ENCODE data around the gene ACBD4.
A peak's percentile ranks its signal among the peaks of the same experiment; 100 is the strongest.

ACBD4 gene

GRCh38 chr17:45144199-45145034, 8.9 kb downstream of the ACBD4 start:
- peak; percentile 72 to 77 for DNase-seq
- TF ChIP-seq GATA1 (IDR thresholded peaks at IDR 0.05; ENCODE audit: low read depth, low read length) = no peak
- TF ChIP-seq POLR2A (IDR thresholded peaks at IDR 0.05; ENCODE audit: low read length) = no peak

- no peak for TF ChIP-seq POLR2A (IDR thresholded peaks at IDR 0.05; ENCODE audit: low read length)
- TF ChIP-seq GATA1 (IDR thresholded peaks at IDR 0.05; ENCODE audit: low read depth, low read length) = no peak
- peak in 1 of 2 experiments; percentile 35 for DNase-seq
These were observed 9.5 kb downstream of the ACBD4 start for GRCh38 chr17:45145035-45145389.

GRCh38 chr17:45146166-45146565, 10.7 kb downstream of the ACBD4 start:
- TF ChIP-seq POLR2A (IDR thresholded peaks at IDR 0.05; ENCODE audit: low read length) (no peak), GATA1 (IDR thresholded peaks at IDR 0.05; ENCODE audit: low read depth, low read length) (no peak)
- no peak for DNase-seq

DNA sequence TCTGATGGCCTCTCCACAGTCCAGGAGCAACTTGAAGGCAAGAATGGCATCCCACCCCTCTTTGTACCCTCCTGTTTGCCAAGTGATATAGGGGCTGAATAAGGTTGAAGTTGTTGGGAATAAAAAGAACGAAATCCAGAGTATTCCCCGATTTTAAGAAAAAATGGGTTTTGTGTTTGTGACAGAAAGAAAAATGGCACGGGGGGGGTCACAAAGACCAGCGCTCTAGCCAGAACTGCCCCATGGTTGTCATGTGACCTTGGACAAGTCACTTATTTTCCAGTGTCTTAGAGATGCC, 11.1 kb downstream of the ACBD4 start:
- TF ChIP-seq POLR2A (IDR thresholded peaks at IDR 0.05; ENCODE audit: low read length) (no peak), GATA1 (IDR thresholded peaks at IDR 0.05; ENCODE audit: low read depth, low read length) (no peak)

DNA sequence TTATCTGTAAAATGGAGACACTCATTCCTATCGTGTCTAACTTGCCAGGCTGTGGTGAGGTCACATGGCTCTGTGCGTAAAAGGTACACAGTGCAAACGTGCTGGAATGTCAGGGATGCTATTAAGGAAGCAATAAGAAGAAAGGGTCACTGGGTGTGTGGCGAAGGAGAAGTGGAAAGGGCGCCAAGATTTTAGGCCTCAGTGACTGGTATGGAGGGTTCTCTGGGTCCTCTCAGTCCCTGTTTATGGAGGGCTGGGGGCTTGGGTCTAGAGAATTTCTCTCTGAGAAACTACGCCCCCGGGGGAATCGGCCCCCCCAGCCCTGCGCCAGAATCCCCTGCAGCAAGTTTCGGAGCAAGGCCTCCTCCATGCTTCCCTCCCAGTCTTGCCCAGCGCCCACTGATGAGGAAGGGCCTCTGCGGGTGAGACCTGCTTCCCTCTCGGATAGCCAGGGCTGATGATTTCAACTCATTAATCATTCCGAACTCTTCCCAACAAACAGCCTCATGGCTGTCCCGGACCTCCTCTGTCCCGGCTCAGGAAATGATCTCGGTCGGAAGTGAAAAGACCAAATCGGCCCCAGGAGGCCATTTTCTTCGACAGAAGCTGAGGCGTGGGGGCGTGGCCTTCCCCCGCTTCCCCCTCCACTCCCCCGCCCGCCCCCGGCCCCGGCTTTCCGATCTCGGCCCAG, 11.5 kb downstream of the ACBD4 start:
- DNase-seq = peak; percentile 91 to 92
- peak; percentile 64 for TF ChIP-seq POLR2A (IDR thresholded peaks at IDR 0.05; ENCODE audit: low read length)
- TF ChIP-seq GATA1 (IDR thresholded peaks at IDR 0.05; ENCODE audit: low read depth, low read length) = no peak

More for the DNA sequence above, 11.1 kb downstream of the ACBD4 start:
- DNase-seq = no peak

DNA sequence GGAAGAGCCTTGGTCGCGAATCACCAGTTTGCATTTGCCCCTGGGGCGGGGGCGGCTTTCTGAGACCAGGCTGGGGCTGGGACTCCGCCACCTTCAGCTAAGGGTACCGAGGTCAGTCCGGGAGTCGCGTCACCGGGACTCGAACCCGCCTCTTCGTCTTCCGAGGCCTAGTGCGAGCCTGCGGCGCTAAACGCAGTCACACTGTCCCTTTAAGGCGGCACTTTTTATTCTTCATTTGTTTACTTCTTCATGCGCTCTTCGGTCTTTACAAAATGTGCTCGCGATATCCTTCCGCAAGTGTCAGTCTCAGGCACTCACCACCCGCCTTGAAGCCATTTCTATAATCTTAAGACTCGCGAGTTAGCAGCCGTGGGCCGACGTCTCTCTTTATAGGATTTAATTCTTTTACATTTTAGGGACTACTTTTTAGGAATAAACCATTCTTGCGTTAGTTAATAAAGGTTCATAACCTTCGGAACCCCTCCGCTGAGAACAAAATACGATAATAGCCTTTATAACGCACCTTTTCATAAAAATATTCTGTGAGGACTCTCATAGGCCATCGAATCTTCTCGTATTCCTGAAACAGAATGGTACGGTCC, 12.2 kb downstream of the ACBD4 start:
- TF ChIP-seq POLR2A (IDR thresholded peaks at IDR 0.05; ENCODE audit: low read length) (no peak), GATA1 (IDR thresholded peaks at IDR 0.05; ENCODE audit: low read depth, low read length) (no peak)
- DNase-seq = peak; percentile 97

GRCh38 chr17:45148183-45149036, 12.9 kb downstream of the ACBD4 start, which contains the start of gene HEXIM1:
Gene HEXIM1, plus strand, starts transcription at chr17:45148475. Its CDS starts 716 bp downstream, at chr17:45149191.
- DNase-seq = peak; percentile 100
- TF ChIP-seq GATA1 (IDR thresholded peaks at IDR 0.05; ENCODE audit: low read depth, low read length) (no peak), POLR2A (IDR thresholded peaks at IDR 0.05; ENCODE audit: low read length) (peak; percentile 99)

GRCh38 chr17:45149037-45149668, 13.7 kb downstream of the ACBD4 start:
- no peak for TF ChIP-seq GATA1 (IDR thresholded peaks at IDR 0.05; ENCODE audit: low read depth, low read length)
- TF ChIP-seq POLR2A (IDR thresholded peaks at IDR 0.05; ENCODE audit: low read length) = no peak
- peak; percentile 85 to 90 for DNase-seq

- no peak for TF ChIP-seq GATA1 (IDR thresholded peaks at IDR 0.05; ENCODE audit: low read depth, low read length)
- TF ChIP-seq POLR2A (IDR thresholded peaks at IDR 0.05; ENCODE audit: low read length) = peak; percentile 41
- peak; percentile 78 to 84 for DNase-seq
These were observed 14.5 kb downstream of the ACBD4 start for GRCh38 chr17:45149669-45150664.

DNA sequence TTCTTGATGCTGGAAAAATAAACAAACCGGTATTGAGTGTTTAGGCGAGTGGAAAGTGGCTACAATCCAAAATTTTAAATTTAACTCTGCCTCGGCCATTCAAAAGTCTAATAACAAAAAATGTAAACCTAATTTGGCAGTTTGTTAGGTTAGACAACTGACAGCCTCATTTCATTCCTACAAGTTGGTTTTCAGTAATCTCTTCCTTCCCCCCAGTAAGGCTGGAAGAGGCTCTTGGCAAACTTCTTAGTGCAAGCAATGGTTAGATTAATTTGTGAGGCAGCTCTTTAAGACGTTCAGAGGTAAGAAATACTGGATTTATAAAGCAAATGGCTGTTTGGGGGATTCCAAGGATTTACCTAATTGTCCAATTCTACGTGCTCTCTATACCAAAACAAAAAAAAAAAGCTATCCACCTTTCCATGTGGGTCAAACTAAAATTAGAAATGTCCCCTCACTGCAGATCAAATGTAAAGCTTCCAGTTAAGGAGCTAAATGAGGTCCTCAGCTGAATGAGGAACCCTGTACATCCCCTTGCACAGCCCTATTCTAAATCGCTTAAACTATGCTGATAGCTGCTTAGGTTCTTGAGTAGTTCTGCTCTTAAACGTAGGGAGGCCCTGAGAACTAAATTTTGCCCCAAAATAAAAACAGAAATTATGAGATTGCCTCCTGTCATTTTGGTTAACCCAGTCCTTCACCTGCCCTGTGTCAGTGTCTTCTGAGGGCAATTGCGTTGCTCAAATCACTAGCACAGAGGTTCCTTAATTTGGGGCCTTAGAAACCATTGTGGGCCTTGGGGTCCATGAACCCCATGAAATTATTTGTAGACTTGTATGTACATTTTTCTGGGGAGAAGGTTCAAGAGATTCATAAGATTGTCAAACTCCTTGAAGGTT, 15.7 kb downstream of the ACBD4 start:
- TF ChIP-seq POLR2A (IDR thresholded peaks at IDR 0.05; ENCODE audit: low read length) = peak; percentile 50
- TF ChIP-seq GATA1 (IDR thresholded peaks at IDR 0.05; ENCODE audit: low read depth, low read length) = no peak
- DNase-seq = peak in 1 of 2 experiments; percentile 53

DNA sequence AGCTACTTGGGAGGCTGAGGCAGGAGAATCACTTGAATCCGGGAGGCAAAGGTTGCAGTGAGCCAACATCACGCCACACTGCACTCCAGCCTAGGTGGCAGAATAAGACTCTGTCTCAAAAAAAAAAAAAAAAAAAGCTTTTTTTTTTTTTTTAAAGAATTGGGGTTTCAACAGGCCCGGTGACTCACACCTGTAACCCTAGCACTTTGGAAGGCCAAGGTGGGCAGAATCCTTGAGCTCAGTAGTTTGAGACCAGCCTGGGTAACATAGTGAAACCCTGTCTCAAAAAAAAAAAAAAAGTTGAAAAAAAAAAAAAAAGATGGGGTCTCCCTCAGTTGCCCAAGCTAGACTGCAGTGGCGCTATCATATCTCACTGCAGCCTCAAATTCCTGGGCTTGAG, 19.5 kb downstream of the ACBD4 start:
- TF ChIP-seq GATA1 (IDR thresholded peaks at IDR 0.05; ENCODE audit: low read depth, low read length) (no peak), POLR2A (IDR thresholded peaks at IDR 0.05; ENCODE audit: low read length) (no peak)
- no peak for DNase-seq

Data from erythroblast (primary cell).